Stimulated activated CD4-positive, alpha-beta T cell treated with anti-CD3 and anti-CD28 coated beads, TNF-alpha, amount 100 ng/mL, for 24 hours (primary cell): ENCODE results near the gene ATN1.
A peak's percentile ranks its signal among the peaks of the same experiment; 100 is the strongest.

Source experiments
- DNase-seq, 3 experiments: peaks; one replicate each; pipeline ENCODE4 v3.0.0-alpha.2; 2020; ENCODE audit warnings: low read depth in 3 of 3

Gene ATN1

DNA sequence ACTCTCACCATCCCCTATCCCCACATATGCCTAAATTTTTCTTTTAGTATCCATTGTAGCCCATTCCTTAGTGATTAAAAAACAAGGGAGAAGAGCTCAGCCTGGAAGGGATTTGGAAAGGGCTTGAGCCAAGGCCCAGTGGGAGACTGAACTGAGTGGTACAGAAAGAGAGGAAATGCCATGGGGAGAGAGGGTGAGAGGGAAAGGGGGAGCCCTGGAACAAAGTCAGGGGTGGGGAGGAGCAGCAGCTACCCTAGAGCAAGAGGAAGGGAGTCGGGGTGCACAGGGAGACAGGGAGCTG, 2.6 kb upstream of the ATN1 start:
- no peak for DNase-seq

DNA sequence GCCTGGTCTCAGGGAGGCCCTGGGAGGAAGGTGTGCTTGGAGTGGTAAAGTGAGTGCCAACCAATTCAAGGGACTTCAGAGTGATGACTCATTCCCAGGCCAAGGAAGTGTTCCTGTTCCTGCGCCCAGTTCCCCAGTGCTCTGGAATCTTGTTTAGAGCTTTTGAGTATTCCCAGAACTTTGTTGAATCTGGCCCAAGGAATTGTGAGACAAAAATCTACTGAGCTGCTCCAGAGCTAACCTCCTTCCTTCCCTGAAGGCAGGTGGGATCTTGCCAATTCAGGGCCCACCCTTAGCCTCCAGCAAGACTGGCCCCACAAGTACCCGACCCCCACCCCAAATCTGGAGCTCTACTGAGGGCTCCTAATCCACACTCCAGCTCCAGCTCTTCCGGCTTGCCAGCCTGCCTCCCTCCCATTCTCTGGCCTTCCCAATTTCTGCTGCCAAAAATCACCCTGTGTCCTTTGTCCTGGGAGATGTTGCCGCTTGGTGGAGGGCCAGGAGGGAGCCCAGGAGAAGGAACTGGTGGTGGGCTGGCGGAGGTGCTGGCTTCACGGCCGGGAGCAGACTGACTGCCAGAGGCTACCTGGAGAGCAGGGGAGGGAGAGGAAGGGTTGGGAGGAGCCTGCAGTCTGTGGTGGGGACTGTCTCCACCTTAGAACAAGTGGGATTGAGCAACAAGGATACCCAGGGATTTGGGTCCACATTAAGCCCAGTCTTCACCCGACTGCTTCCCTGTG, 2.0 kb upstream of the ATN1 start:
- DNase-seq, result no peak

DNA sequence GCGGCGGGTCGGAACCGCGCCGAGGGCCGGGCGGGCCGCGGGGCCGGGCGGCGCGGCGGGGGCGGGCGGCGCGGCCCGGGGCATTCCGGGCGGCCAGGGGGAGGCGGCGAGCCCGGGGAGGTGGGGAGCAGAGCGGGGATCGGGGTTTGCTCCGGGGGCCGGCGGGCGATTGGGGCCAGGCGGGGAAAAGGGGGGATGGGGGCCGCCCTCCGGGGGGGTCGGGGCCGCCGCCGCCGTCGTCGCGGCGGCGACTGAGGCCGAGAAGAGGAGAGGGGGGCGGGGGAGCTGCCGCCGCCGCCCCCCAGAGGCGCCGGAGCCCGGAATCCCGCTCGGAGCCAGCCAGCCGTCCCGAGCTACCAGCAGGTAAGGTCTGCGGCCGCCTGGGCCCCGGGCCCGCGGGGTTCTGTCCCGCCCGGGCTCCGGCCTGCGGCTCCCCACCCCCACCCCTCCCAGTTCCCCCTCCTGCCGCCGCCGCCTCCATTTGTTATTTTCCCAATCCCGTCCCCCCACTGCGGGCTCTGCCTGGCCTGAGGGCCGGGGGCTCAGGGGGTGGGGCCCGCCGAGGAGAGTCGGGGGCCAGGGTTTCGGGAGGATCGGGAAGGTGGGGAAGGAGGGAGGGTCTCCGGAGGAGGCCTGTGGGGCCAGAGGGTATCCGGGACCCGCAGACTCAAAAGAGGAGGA, 403 bp downstream of the ATN1 start:
- no peak for DNase-seq

DNA sequence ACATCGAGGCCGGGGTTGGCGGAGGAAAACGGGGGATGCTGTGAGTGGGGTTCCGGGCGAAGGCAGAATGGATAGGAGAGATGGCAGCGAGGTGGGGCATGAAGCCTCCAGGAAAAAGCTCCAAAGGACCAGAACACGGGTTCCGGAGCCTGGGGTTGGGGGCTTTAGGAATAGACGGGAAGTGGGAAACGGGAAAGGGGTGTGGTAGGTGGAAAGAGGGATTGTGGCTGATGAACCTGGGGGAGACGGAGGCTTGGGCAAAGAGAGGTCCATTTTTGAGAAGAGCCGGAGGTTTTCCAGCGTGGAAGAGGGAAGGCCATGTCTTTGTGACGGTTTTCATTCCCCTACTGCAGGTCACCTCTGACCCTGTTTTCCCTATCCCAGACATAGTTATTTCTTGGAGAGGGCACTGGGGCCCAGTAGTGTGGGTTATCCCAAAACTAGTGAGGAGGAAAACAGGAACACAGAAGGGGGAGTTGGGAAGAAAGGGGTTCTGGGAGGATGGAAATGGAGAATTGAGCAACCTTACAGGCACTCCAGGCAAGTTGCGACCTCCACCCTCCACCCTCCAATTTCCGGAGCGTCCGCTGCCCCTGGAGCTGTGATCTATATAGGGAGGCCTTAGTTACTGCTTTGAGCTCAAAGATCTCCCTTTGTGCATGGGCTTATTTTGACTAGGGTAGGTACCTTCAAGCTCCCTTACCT, 1.1 kb downstream of the ATN1 start:
- no peak for DNase-seq

DNA sequence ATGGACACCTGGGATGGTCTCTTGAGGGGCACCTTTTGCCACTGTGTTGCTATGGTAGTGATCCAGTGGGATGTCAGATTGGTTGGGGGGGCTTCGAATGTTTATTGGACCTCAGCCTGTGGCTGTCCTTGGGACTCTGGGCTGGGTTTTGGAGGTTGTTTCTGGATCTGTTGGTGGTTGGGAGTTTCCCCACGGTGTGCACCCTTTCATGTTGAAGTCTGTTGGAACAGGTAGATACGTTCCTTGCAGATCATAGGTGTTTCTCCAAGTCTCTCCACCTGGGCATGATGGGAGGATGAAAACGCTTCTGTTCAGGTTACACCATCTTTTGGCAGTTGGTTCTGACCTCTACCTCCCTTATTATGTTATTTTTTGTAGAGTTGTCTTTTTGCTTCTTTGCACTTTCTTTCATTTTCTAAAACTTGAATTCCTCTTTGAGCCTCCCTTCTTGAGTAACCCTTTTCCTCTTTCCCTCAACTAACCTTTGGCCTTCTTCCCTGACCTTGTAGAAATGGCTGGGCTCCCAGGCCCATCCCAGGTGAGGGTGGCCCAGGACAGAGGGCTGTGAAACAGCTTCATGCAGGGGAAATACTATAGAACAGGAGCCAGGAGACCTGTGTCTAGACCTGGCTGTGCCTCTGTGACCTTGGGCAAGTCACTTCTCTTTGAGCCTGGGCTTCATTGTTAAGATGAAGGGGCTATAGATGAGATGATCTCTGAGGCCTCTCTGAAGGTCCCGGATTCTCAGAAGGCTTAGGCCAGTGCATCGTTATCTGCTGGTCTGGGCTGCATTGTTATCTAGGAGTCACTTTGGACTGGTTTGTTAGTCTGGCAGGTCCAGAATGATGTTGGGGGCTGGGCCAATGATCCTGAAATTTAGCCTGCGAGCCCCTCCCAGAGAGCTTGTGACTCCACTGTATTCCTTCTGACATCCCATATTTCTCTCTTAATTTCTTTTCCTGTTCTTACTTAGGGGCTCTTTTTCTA, 2.0 kb downstream of the ATN1 start:
- DNase-seq, result no peak

DNA sequence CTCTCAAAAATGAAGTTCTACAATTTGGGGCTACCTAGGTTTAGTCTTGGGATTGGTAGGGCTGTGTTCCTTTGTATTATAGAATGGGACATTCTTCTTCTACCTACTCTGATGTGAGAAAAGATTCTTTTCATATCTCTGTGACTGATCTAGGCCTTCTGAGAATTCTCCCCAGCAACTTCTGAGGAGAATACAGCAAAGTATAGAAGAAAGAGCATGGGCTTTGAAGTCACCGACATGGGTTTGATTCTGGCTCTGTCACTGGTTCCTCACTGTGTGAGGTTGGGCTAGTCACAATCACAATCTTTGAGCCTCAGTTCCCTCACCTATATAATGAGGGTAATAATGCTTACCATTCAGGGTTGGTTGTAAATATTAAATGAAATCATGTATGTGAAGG, 5.0 kb downstream of the ATN1 start:
- no peak for DNase-seq

DNA sequence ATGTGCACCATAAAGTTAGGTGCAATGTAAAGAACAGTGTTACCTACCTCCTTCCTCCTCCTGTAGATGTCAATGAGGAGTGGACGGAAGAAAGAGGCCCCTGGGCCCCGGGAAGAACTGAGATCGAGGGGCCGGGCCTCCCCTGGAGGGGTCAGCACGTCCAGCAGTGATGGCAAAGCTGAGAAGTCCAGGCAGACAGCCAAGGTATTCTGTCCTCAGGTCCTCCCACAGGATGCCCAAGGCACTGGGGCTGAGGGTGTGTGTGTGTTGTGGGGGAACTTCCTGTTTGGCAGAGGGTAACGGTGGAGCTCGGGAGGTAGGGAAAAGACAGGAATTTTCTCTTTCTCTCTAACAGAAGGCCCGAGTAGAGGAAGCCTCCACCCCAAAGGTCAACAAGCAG, 6.4 kb downstream of the ATN1 start:
- DNase-seq, result no peak

DNA sequence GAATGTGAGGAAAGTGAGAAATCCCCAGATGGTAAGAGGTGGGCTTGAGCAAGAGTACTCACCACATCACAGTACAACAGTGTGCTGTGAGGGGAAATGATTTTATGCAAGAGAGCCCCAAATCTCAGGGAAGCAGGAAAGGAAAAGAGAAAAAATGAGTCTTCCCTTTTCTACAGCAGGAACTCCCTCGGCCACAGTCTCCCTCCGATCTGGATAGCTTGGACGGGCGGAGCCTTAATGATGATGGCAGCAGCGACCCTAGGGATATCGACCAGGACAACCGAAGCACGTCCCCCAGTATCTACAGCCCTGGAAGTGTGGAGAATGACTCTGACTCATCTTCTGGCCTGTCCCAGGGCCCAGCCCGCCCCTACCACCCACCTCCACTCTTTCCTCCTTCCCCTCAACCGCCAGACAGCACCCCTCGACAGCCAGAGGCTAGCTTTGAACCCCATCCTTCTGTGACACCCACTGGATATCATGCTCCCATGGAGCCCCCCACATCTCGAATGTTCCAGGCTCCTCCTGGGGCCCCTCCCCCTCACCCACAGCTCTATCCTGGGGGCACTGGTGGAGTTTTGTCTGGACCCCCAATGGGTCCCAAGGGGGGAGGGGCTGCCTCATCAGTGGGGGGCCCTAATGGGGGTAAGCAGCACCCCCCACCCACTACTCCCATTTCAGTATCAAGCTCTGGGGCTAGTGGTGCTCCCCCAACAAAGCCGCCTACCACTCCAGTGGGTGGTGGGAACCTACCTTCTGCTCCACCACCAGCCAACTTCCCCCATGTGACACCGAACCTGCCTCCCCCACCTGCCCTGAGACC, 7.8 kb downstream of the ATN1 start:
- no peak for DNase-seq

DNA sequence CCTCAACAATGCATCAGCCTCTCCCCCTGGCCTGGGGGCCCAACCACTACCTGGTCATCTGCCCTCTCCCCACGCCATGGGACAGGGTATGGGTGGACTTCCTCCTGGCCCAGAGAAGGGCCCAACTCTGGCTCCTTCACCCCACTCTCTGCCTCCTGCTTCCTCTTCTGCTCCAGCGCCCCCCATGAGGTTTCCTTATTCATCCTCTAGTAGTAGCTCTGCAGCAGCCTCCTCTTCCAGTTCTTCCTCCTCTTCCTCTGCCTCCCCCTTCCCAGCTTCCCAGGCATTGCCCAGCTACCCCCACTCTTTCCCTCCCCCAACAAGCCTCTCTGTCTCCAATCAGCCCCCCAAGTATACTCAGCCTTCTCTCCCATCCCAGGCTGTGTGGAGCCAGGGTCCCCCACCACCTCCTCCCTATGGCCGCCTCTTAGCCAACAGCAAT, 8.5 kb downstream of the ATN1 start:
- DNase-seq, result no peak

DNA sequence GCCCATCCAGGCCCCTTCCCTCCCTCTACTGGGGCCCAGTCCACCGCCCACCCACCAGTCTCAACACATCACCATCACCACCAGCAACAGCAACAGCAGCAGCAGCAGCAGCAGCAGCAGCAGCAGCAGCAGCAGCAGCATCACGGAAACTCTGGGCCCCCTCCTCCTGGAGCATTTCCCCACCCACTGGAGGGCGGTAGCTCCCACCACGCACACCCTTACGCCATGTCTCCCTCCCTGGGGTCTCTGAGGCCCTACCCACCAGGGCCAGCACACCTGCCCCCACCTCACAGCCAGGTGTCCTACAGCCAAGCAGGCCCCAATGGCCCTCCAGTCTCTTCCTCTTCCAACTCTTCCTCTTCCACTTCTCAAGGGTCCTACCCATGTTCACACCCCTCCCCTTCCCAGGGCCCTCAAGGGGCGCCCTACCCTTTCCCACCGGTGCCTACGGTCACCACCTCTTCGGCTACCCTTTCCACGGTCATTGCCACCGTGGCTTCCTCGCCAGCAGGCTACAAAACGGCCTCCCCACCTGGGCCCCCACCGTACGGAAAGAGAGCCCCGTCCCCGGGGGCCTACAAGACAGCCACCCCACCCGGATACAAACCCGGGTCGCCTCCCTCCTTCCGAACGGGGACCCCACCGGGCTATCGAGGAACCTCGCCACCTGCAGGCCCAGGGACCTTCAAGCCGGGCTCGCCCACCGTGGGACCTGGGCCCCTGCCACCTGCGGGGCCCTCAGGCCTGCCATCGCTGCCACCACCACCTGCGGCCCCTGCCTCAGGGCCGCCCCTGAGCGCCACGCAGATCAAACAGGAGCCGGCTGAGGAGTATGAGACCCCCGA, 9.1 kb downstream of the ATN1 start:
- DNase-seq, result peak in 1 of 3 experiments; percentile 66

DNA sequence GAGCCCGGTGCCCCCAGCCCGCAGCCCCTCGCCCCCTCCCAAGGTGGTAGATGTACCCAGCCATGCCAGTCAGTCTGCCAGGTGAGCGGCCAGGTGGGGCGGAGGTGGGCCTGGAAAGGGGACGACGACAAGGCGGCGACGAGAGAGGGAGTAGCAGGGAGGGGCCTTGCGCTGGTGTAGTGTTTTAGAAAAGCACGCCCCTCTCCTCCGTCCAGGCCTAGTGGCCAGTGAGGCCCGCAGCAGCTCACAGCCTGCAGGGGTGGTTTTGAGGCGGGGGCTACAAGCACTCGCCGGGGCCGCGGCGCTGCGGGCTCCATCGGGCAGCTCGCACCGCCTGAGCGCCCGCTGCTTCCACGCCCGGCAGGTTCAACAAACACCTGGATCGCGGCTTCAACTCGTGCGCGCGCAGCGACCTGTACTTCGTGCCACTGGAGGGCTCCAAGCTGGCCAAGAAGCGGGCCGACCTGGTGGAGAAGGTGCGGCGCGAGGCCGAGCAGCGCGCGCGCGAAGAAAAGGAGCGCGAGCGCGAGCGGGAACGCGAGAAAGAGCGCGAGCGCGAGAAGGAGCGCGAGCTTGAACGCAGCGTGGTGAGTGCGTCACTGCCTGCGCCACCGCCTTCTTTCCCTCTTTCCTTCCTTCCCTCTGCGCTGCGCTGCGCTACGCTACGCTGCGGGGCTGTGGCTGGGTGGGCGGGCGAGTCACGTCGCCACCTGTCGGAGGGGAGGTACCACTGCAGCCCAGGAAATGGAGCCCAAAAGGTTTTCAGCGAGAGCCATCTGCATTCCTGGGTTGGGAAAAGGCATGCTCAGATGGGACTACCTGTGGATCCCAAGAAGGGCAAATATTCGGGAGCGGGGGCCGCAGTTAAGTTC, 10.0 kb downstream of the ATN1 start:
- peak; percentile 88 to 91 (median 91) for DNase-seq

DNA sequence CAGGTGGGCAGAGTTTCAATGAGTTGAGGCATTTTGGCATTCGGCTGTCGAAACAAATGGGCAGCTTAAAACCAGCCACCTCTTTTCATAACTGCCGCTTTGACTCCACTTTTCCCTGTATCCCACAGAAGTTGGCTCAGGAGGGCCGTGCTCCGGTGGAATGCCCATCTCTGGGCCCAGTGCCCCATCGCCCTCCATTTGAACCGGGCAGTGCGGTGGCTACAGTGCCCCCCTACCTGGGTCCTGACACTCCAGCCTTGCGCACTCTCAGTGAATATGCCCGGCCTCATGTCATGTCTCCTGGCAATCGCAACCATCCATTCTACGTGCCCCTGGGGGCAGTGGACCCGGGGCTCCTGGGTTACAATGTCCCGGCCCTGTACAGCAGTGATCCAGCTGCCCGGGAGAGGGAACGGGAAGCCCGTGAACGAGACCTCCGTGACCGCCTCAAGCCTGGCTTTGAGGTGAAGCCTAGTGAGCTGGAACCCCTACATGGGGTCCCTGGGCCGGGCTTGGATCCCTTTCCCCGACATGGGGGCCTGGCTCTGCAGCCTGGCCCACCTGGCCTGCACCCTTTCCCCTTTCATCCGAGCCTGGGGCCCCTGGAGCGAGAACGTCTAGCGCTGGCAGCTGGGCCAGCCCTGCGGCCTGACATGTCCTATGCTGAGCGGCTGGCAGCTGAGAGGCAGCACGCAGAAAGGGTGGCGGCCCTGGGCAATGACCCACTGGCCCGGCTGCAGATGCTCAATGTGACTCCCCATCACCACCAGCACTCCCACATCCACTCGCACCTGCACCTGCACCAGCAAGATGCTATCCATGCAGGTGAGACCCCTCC, 10.8 kb downstream of the ATN1 start:
- no peak for DNase-seq

DNA sequence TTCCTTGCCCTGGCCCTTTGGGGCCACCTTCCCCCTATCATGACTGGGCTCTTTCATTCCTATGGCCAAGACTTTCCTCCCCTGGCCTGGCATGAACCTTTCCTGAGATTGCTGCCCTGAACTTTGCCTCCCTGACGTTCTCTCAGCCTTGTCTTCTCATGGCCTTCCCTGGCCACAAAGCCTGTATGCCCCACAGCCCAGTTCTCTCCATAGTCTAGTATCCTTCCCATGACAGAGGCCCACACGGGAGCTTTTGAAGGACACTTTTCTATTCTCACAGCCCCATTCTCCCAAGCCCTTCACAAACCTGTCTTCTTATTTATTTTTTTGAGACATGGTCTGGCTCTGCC, 11.4 kb downstream of the ATN1 start:
- no peak for DNase-seq

DNA sequence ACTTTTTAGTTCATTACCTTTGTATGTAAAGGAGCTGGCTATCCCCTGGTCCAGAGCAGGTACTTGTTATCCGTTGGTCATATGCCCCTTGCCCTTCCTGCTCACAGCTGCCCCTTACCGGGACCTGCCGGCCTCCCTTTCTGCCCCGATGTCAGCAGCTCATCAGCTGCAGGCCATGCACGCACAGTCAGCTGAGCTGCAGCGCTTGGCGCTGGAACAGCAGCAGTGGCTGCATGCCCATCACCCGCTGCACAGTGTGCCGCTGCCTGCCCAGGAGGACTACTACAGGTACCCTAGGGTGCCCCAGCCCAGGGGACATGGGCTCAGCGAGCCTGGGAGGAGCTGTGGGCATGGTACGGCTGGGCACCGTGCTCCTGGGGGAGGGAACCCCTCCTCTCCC, 13.5 kb downstream of the ATN1 start:
- DNase-seq, result no peak

DNA sequence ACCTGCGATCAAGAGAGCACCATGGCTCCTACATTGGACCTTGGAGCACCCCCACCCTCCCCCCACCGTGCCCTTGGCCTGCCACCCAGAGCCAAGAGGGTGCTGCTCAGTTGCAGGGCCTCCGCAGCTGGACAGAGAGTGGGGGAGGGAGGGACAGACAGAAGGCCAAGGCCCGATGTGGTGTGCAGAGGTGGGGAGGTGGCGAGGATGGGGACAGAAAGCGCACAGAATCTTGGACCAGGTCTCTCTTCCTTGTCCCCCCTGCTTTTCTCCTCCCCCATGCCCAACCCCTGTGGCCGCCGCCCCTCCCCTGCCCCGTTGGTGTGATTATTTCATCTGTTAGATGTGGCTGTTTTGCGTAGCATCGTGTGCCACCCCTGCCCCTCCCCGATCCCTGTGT, 14.0 kb downstream of the ATN1 start:
- DNase-seq, result no peak

DNA sequence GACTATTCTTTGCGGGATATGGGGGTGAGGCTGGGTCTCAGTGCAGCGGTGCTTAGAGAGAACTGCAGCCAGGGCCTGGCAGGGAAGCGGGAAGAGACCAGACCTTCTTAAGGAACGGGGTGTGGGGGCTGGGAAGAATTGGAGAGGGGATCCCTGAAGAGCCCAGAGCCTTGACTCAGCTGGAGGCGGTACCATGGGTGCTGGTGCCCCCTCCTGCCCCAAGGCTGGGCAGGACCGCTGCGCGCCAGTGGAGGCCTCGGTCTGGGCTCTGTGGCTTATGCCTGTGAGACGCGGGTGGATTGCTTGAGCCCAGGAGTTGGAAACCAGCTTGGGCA, 14.5 kb downstream of the ATN1 start:
- DNase-seq, result no peak

DNA sequence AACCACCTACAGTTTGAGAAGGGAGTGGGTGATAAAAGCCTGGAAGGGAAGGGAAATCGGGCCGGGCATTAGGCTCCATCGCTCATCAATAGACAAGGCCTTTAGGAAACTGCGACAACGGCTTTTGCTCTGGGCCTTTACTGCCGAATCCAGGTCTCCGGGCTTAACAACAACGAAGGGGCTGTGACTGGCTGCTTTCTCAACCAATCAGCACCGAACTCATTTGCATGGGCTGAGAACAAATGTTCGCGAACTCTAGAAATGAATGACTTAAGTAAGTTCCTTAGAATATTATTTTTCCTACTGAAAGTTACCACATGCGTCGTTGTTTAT, 15.6 kb downstream of the ATN1 start:
- peak in 2 of 3 experiments; percentile 66 to 71 for DNase-seq

DNA sequence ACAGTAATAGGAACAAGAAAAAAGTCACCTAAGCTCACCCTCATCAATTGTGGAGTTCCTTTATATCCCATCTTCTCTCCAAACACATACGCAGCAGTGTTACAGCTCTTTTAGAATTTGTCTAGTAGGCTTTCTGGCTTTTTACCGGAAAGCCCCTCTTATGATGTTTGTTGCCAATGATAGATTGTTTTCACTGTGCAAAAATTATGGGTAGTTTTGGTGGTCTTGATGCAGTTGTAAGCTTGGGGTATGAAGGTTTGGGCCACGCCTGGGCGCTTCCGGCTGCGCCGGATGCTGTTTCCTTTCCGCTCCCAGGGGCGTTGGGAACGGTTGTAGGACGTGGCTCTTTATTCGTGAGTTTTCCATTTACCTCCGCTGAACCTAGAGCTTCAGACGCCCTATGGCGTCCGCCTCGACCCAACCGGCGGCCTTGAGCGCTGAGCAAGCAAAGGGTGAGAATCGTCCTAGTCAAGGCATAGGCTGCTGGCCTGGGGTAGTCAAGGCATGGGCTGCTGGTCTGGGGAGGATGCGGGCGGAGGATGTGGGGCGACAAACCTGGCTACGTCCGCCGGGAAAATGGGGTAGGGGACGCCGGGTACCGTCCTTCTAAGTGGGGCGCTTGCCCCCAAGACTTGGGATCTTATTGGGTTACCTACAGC, 16.1 kb downstream of the ATN1 start, which contains the start of the genes C12orf57 and RNU7-1:
C12orf57 (plus strand) TSS at position 301 of the 659 bp plus-strand sequence; CDS start at position 401, 100 bp downstream.
RNU7-1 (plus strand) TSS at position 95 of the 659 bp plus-strand sequence.
- peak; percentile 68 to 79 (median 75) for DNase-seq
